Liver (tissue), 9 donors: ENCODE results near the gene UXS1. TPM values are rescaled to one million over a fixed set of nuclear protein-coding genes. Genes with fewer than 3 reads are reported as not detected.

ENCODE experiments used
- DNase-seq: peaks from one replicate; pipeline ENCODE4 v3.0.0-alpha.2; 2017; ENCODE audit warnings: low spot score
- H3K27ac ChIP-seq, 2 donors: one replicate each; pipeline ENCODE4 v1.7.0; 2013; ENCODE audit warnings: inconsistent platforms in 2 of 2, low read length in 2 of 2, control low read depth in 1 of 2, low read depth in 1 of 2, mild to moderate bottlenecking in 1 of 2
- H3K27me3 ChIP-seq, 4 donors: one replicate each; pipeline versions ENCODE4 v1.6.1 to v1.7.0; 2013; ENCODE audit warnings: low read length in 3 of 4, inconsistent platforms in 1 of 4, mild to moderate bottlenecking in 1 of 4, moderate library complexity in 1 of 4; ENCODE audit not compliant: control insufficient read depth in 4 of 4, insufficient read depth in 4 of 4
- H3K36me3 ChIP-seq, 4 donors: one replicate each; pipeline versions ENCODE4 v1.6.1 to v1.7.0; 2013; ENCODE audit warnings: low read length in 3 of 4, mild to moderate bottlenecking in 3 of 4, low read depth in 1 of 4, moderate library complexity in 1 of 4; ENCODE audit not compliant: control insufficient read depth in 4 of 4, insufficient read depth in 3 of 4
- H3K4me1 ChIP-seq, 4 donors: one replicate each; pipeline versions ENCODE4 v1.6.1 to v1.7.0; 2013; ENCODE audit warnings: low read length in 3 of 4, mild to moderate bottlenecking in 3 of 4, moderate library complexity in 1 of 4; ENCODE audit not compliant: control insufficient read depth in 4 of 4, insufficient read depth in 4 of 4
- H3K4me3 ChIP-seq, 3 donors: one replicate each; pipeline versions ENCODE4 v1.6.1 to v1.7.0; 2013; ENCODE audit warnings: low read length in 3 of 3, control low read depth in 1 of 3, low read depth in 1 of 3, mild to moderate bottlenecking in 1 of 3
- H3K9ac ChIP-seq, 2 donors: one replicate each; pipeline ENCODE4 v1.7.0; 2013; ENCODE audit warnings: low read length in 2 of 2, mild to moderate bottlenecking in 2 of 2, moderate library complexity in 2 of 2, control low read depth in 1 of 2, low read depth in 1 of 2
- H3K9me3 ChIP-seq, 4 donors: one replicate each; pipeline versions ENCODE4 v1.6.1 to v1.7.0; 2013; ENCODE audit warnings: low read length in 3 of 4; ENCODE audit not compliant: control insufficient read depth in 4 of 4
- ATF3 ChIP-seq: IDR thresholded peaks from 2 replicates; pipeline ENCODE4 v1.6.1; 2016; ENCODE audit warnings: antibody characterized with exemption
- EGR1 ChIP-seq, 2 donors: IDR thresholded peaks; 2 replicates each; pipeline ENCODE4 v1.6.1; 2016 to 2018; ENCODE audit warnings: antibody characterized with exemption in 2 of 2, low read depth in 2 of 2
- FOXA1 ChIP-seq: IDR thresholded peaks from 2 replicates; pipeline ENCODE4 v1.6.1; 2016; ENCODE audit warnings: antibody characterized with exemption
- FOXA2 ChIP-seq: IDR thresholded peaks from 2 replicates; pipeline ENCODE4 v1.6.1; 2016; ENCODE audit warnings: antibody characterized with exemption
- GABPA ChIP-seq, 2 donors: IDR thresholded peaks in 1 of 2; conservative IDR thresholded peaks in 1 of 2; 2 replicates each; pipeline ENCODE4 v1.6.1; 2016; ENCODE audit warnings: antibody characterized with exemption in 2 of 2, mild to moderate bottlenecking in 1 of 2, moderate library complexity in 1 of 2
- HNF4A ChIP-seq, 2 donors: conservative IDR thresholded peaks; 2 replicates each; pipeline ENCODE4 v1.6.1; 2016; ENCODE audit warnings: antibody characterized with exemption in 2 of 2, mild to moderate bottlenecking in 2 of 2
- HNF4G ChIP-seq: IDR thresholded peaks from 2 replicates; pipeline ENCODE4 v1.6.1; 2016; ENCODE audit warnings: antibody characterized with exemption
- JUND ChIP-seq, 2 donors: IDR thresholded peaks; 2 replicates each; pipeline ENCODE4 v1.6.1; 2016; ENCODE audit warnings: antibody characterized with exemption in 2 of 2
- MAX ChIP-seq: IDR thresholded peaks from 2 replicates; pipeline ENCODE4 v1.6.1; 2016; ENCODE audit warnings: antibody characterized with exemption
- NR2F2 ChIP-seq: IDR thresholded peaks from 2 replicates; pipeline ENCODE4 v1.6.1; 2016; ENCODE audit warnings: antibody characterized with exemption
- RAD21 ChIP-seq, 2 donors: IDR thresholded peaks; 2 replicates each; pipeline ENCODE4 v1.6.1; 2016; ENCODE audit warnings: antibody characterized with exemption in 2 of 2, mild to moderate bottlenecking in 2 of 2
- REST ChIP-seq: IDR thresholded peaks from 2 replicates; pipeline ENCODE4 v1.6.1; 2016; ENCODE audit warnings: antibody characterized with exemption, mild to moderate bottlenecking
- RXRA ChIP-seq, 2 donors: IDR thresholded peaks; 2 replicates each; pipeline ENCODE4 v1.6.1; 2017 to 2018; ENCODE audit warnings: antibody characterized with exemption in 2 of 2, mild to moderate bottlenecking in 1 of 2
- SP1 ChIP-seq: IDR thresholded peaks from 2 replicates; pipeline ENCODE4 v1.6.1; 2018; ENCODE audit warnings: antibody characterized with exemption, mild to moderate bottlenecking
- TAF1 ChIP-seq: conservative IDR thresholded peaks from 2 replicates; pipeline ENCODE4 v1.6.1; 2016; ENCODE audit warnings: antibody characterized with exemption, mild to moderate bottlenecking
- YY1 ChIP-seq: IDR thresholded peaks from 2 replicates; pipeline ENCODE4 v1.6.1; 2016; ENCODE audit warnings: antibody characterized with exemption, mild to moderate bottlenecking
- ZBTB33 ChIP-seq: IDR thresholded peaks from 2 replicates; pipeline ENCODE4 v1.6.1; 2016; ENCODE audit warnings: antibody characterized with exemption
- WGBS: extraction: QIAGEN DNeasy Blood & Tissue Kit; methylation state at CpG from one replicate; pipeline ENCODE4 v1.1.7; 2013; 5-methylcytosine and 5-hydroxymethylcytosine counted together
- polyA plus RNA-seq, 2 donors: library from polyadenylated mRNA; stranded (reverse) in 1 of 2; unstranded in 1 of 2; fragments of 200-250 nt in 1 of 2; fragments of >200 nt in 1 of 2; fragmentation: Nextera tagmentation in 1 of 2; extraction: Ambion mirVana in 1 of 2; gene quantifications; one replicate each; pipeline versions ENCODE4 v1.2.1 to v1.2.3, GENCODE V29; 2013 to 2015
- total RNA-seq, 2 donors: library from RNA; depleted of rRNA; stranded (reverse); fragments of >200 nt; gene quantifications; one replicate each; pipeline ENCODE4 v1.2.3, GENCODE V29; 2014
- TF ChIP-seq, protein P1 (sequence below): fragments of 150-350 bp; IDR thresholded peaks from 2 replicates; pipeline ENCODE4 v1.5.1; 2017; ENCODE audit warnings: improper control_type of control experiment, low read depth, low read length; ENCODE audit not compliant: missing input control
- donor health status: healthy.
- donor health status: healthy.
- donor health status: healthy.
- donor health status: healthy.
- donor health status: healthy.

UXS1 gene
- total and polyA plus RNA-seq, 4 donors: 8.8 to 19.9 (median 10.0) TPM

DNA sequence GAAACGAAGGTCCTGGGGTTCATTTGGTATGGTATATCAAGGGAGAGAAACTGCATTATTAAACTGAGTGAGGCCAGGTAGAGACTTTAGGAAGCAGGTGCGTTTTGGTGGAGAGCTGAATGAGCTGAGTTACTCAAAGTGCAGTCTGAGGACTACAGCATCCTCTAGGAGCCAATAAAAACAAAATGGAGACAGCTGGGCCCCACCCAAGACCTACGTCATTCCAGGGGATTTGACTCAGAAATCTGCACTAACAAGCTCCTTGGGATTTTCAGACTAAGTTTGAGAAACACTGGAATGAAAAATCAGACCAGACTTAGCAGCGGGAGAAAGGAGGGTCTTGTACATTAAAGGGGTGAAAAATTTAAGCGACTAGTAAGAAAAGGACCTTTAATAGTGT lies 131.5 kb downstream of the UXS1 start (continued):
- TF ChIP-seq, protein P1, sequence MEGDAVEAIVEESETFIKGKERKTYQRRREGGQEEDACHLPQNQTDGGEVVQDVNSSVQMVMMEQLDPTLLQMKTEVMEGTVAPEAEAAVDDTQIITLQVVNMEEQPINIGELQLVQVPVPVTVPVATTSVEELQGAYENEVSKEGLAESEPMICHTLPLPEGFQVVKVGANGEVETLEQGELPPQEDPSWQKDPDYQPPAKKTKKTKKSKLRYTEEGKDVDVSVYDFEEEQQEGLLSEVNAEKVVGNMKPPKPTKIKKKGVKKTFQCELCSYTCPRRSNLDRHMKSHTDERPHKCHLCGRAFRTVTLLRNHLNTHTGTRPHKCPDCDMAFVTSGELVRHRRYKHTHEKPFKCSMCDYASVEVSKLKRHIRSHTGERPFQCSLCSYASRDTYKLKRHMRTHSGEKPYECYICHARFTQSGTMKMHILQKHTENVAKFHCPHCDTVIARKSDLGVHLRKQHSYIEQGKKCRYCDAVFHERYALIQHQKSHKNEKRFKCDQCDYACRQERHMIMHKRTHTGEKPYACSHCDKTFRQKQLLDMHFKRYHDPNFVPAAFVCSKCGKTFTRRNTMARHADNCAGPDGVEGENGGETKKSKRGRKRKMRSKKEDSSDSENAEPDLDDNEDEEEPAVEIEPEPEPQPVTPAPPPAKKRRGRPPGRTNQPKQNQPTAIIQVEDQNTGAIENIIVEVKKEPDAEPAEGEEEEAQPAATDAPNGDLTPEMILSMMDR: no peak
- TF ChIP-seq MAX: no peak
- TF ChIP-seq GABPA (IDR thresholded peaks at IDR 0.05 in 1 of 2, conservative IDR thresholded peaks at IDR 0.05 in 1 of 2): no peak
- TF ChIP-seq RAD21 (IDR thresholded peaks at IDR 0.05): no peak
- no peak for TF ChIP-seq FOXA2
- TF ChIP-seq HNF4A (conservative IDR thresholded peaks at IDR 0.05): no peak
- TF ChIP-seq HNF4G: no peak
- no peak for TF ChIP-seq ATF3

- H3K36me3 ChIP-seq: no peaks in the 10 kb centered on the region
- H3K27ac ChIP-seq: no peak overlapping the region
- H3K9me3 ChIP-seq: no peaks in the 10 kb centered on the region
- no peak for TF ChIP-seq EGR1 (IDR thresholded peaks at IDR 0.05; ENCODE audit: low read depth in 2 of 2)
- no peak for TF ChIP-seq RXRA (IDR thresholded peaks at IDR 0.05)
- TF ChIP-seq ZBTB33: no peak
- TF ChIP-seq HNF4G: no peak
- no peak for TF ChIP-seq SP1
- no peak for TF ChIP-seq JUND (IDR thresholded peaks at IDR 0.05)
- no peak for TF ChIP-seq MAX
- no peak for TF ChIP-seq RAD21 (IDR thresholded peaks at IDR 0.05)
- no peak for TF ChIP-seq TAF1
- no peak for TF ChIP-seq YY1
- TF ChIP-seq NR2F2: no peak
- no peak for TF ChIP-seq REST
- no peak for TF ChIP-seq FOXA2
- TF ChIP-seq FOXA1: no peak
- no peak for TF ChIP-seq ATF3
- 83% methylated on average over 9 of the region's 9 CpGs for WGBS
- no peak for DNase-seq
- H3K9ac ChIP-seq: no peak overlapping the region
- no peak overlapping the region for H3K4me3 ChIP-seq
- peaks cover 0 to 7% (median 5%) of the 10 kb centered on the region in 4 donors for H3K4me1 ChIP-seq
- H3K27me3 ChIP-seq: peaks cover 0 to 4% (median 3%) of the 10 kb centered on the region in 4 donors
Observed at GRCh38 chr2:106061611-106062349, 132.3 kb downstream of the UXS1 start.
